Left colon (tissue), 2 donors: Measurements from ENCODE around the gene ARHGAP45. TPM values are rescaled to one million over a fixed set of nuclear protein-coding genes. Genes with fewer than 3 reads are reported as not detected.

Experiments used
- ATAC-seq: fragments of 200-7000 bp; cut with Tn5 transposase; one replicate; pipeline ENCODE4 v1.9.1; 2020; ENCODE audit warnings: mild to moderate bottlenecking, moderate library complexity
- DNase-seq, 2 donors: peaks; one replicate each; pipeline ENCODE4 v3.0.0-alpha.2; 2020
- intact Hi-C, 2 donors: fragments of 100-400 bp; cut with DNase I in 1 of 2; cut with micrococcal nuclease in 1 of 2; formaldehyde crosslinking; loops; one replicate each; pipeline versions ENCODE4 v1.11.2 to v1.14.0; 2022; cut with DNase I, micrococcal nuclease
- total RNA-seq, 2 donors: library from RNA; stranded (reverse); fragmentation: NEBNext Ultra II Directional; extraction: Animal tissue kit (Norgen Biotek cat#: 25700); gene quantifications; one replicate each; pipeline ENCODE4 v1.2.1, GENCODE V29; 2021
- donor health status: DM: no; HTN: no; CAD: no.
- donor health status: DM: yes; HTN: yes; CAD: no.

The ARHGAP45 gene
- total RNA-seq, 2 donors from 2014 or later: 37.9 to 47.2 TPM

- DNase-seq (peak; percentile 60 to 68), ATAC-seq (no peak)
- intact Hi-C loops: no loop called here
These were observed 66.5 kb downstream of the ARHGAP45 start for GRCh38 chr19:1133471-1133929.

GRCh38 chr19:1134431-1134830, 67.5 kb downstream of the ARHGAP45 start:
- DNase-seq (no peak), ATAC-seq (no peak)
- intact Hi-C loops: no loop called here

GRCh38 chr19:1135454-1135853, 68.5 kb downstream of the ARHGAP45 start:
- intact Hi-C loops: no loop called here
- ATAC-seq (no peak), DNase-seq (peak in 1 of 2 donors; percentile 38)

GRCh38 chr19:1136201-1136600, 69.2 kb downstream of the ARHGAP45 start:
- DNase-seq (peak; percentile 75 to 77), ATAC-seq (peak; percentile 70)
- intact Hi-C loops: no loop called here

Other genes starting within 250 kb of the ARHGAP45 start
- gene PLPPR3, start 245.2 kb upstream of the ARHGAP45 start, total RNA-seq: not detected
- not detected for gene AZU1, start 239.3 kb upstream of the ARHGAP45 start, total RNA-seq
- gene PRTN3, start 226.2 kb upstream of the ARHGAP45 start, total RNA-seq: not detected
- gene ELANE, start 214.9 kb upstream of the ARHGAP45 start, total RNA-seq: under 1 TPM in 1 of 2 donors, not detected in 1; 0.81 TPM
- 100 to 1,000 TPM in 1 of 2 donors, 10 to 100 TPM in 1; 57.0 to 136 TPM for gene CFD, start 207.5 kb upstream of the ARHGAP45 start, total RNA-seq
- 10 to 100 TPM; 63.1 to 70.6 TPM for gene MED16, start 174.0 kb upstream of the ARHGAP45 start, total RNA-seq
- gene RNU6-9, start 173.7 kb upstream of the ARHGAP45 start, total RNA-seq: not detected
- gene R3HDM4, start 153.9 kb upstream of the ARHGAP45 start, total RNA-seq: 10 to 100 TPM; 54.6 to 66.4 TPM
- not detected for gene KISS1R, start 149.8 kb upstream of the ARHGAP45 start, total RNA-seq
- 10 to 100 TPM; 10.7 to 11.6 TPM for gene ARID3A, start 141.1 kb upstream of the ARHGAP45 start, total RNA-seq
- 10 to 100 TPM; 21.5 to 28.1 TPM for gene WDR18, start 82.8 kb upstream of the ARHGAP45 start, total RNA-seq
- not detected for gene GRIN3B, start 66.7 kb upstream of the ARHGAP45 start, total RNA-seq
- 100 to 1,000 TPM; 185 to 224 TPM for gene TMEM259, start 46.0 kb upstream of the ARHGAP45 start, total RNA-seq
- not detected for gene RNU6-2, start 45.6 kb upstream of the ARHGAP45 start, total RNA-seq
- gene CNN2, start 40.6 kb upstream of the ARHGAP45 start, total RNA-seq: 100 to 1,000 TPM in 1 of 2 donors, 10 to 100 TPM in 1; 76.6 to 106 TPM
- 10 to 100 TPM; 23.3 to 35.1 TPM for gene ABCA7, start 27.1 kb upstream of the ARHGAP45 start, total RNA-seq
- gene POLR2E, start 28.2 kb downstream of the ARHGAP45 start, total RNA-seq: 100 to 1,000 TPM; 116 to 141 TPM
- gene GPX4, start 36.8 kb downstream of the ARHGAP45 start, total RNA-seq: 100 to 1,000 TPM; 162 to 176 TPM
- 10 to 100 TPM; 58.6 to 71.9 TPM for gene SBNO2, start 107.1 kb downstream of the ARHGAP45 start, total RNA-seq
- 10 to 100 TPM; 71.8 to 91.8 TPM for gene STK11, start 138.6 kb downstream of the ARHGAP45 start, total RNA-seq
- under 1 TPM; 0.21 to 0.50 TPM for gene CBARP, start 170.8 kb downstream of the ARHGAP45 start, total RNA-seq
- gene ATP5F1D, start 174.6 kb downstream of the ARHGAP45 start, total RNA-seq: 100 to 1,000 TPM; 341 to 530 TPM
- gene MIDN, start 181.4 kb downstream of the ARHGAP45 start, total RNA-seq: 100 to 1,000 TPM; 202 to 276 TPM
- gene CIRBP, start 202.2 kb downstream of the ARHGAP45 start, total RNA-seq: 100 to 1,000 TPM; 220 to 267 TPM
- gene FAM174C, start 208.4 kb downstream of the ARHGAP45 start, total RNA-seq: 10 to 100 TPM; 43.7 to 48.9 TPM
- gene EFNA2, start 218.7 kb downstream of the ARHGAP45 start, total RNA-seq: 10 to 100 TPM; 83.8 to 85.4 TPM